Transverse colon (tissue), 3 donors: ENCODE data around the gene CDC5L.

ENCODE experiments used
- CTCF ChIP-seq, 5 experiments: fragments of 200-600 bp in 3 of 5; fragments of 450-650 bp in 2 of 5; sonication (generic) in 3 of 5; IDR thresholded peaks; 1 replicate in 2 of 5; 2 replicates in 3 of 5; pipeline ENCODE4 v1.5.1; 2016 to 2017; ENCODE audit warnings: antibody characterized with exemption in 5 of 5, inconsistent platforms in 3 of 5, mild to moderate bottlenecking in 2 of 5, moderate library complexity in 1 of 5
- POLR2A ChIP-seq: fragments of 450-650 bp; IDR thresholded peaks from one replicate; pipeline ENCODE4 v1.6.1; 2016; ENCODE audit warnings: antibody characterized with exemption, mild to moderate bottlenecking, moderate library complexity

- TF ChIP-seq CTCF (IDR thresholded peaks at IDR 0.05): no peak
- TF ChIP-seq POLR2A: no peak
Observed at GRCh38 chr6:44457596-44457995, 70.1 kb downstream of the CDC5L start.
